A549 (cell line): ENCODE data around the gene SPTLC2. TPM values are rescaled to one million over a fixed set of nuclear protein-coding genes. Genes with fewer than 3 reads are reported as not detected.

Experiments
- ATAC-seq, 2 experiments: fragments of 200-7000 bp in 1 of 2; fragments of >200 bp in 1 of 2; cut with Nextera tagmentation in 1 of 2; cut with Tn5 transposase in 1 of 2; 3 replicates each; pipeline versions ENCODE4 v1.8.0 to v1.9.1; 2018 to 2020; ENCODE audit warnings: mild to moderate bottlenecking in 1 of 2, moderate library complexity in 1 of 2
- CTCF ChIA-PET: fragments of 300-600 bp; sonication (Branson Sonifier 250); formaldehyde crosslinking; extraction: SDS; loops from one replicate; lab custom pipeline; 2021; ENCODE audit warnings: antibody characterized with exemption, inconsistent platforms; lab: Yijun Ruan, JAX
- POLR2A ChIA-PET: fragments of 350-600 bp; formaldehyde crosslinking; extraction: SDS; loops from one replicate; lab custom pipeline; 2021; ENCODE audit warnings: antibody characterized with exemption, inconsistent platforms; lab: Yijun Ruan, JAX
- DNase-seq, 2 experiments: peaks; one replicate each; pipeline versions ENCODE4 v3.0.0 to v3.0.0-alpha.2; 2011 to 2016; ENCODE audit warnings: low read depth in 1 of 2, low spot score in 1 of 2
- FAIRE-seq: peaks from 2 replicates; lab custom pipeline; 2011; peaks lifted over from hg19 to GRCh38; lab: Jason Lieb, UNC
- H3K27ac ChIP-seq, 2 experiments: fragments of >200 bp; sonication (Bioruptor Twin); formaldehyde crosslinking; 3 replicates each; pipeline ENCODE4 v1.5.1; 2016 to 2017
- H3K4me1 ChIP-seq: fragments of >200 bp; sonication (Bioruptor Twin); formaldehyde crosslinking; 3 replicates; pipeline ENCODE4 v1.6.1; 2016
- H3K4me2 ChIP-seq: fragments of >200 bp; sonication (Bioruptor Twin); formaldehyde crosslinking; 3 replicates; pipeline ENCODE4 v1.6.1; 2016
- H3K4me3 ChIP-seq: fragments of >200 bp; sonication (Bioruptor Twin); formaldehyde crosslinking; 3 replicates; pipeline ENCODE4 v1.5.1; 2016
- H3K9me3 ChIP-seq: fragments of >200 bp; sonication (Bioruptor Twin); formaldehyde crosslinking; 3 replicates; pipeline ENCODE4 v1.6.1; 2016
- CBX8 ChIP-seq: fragments of 200-600 bp; sonication (generic); IDR thresholded peaks from 2 replicates; pipeline ENCODE4 v1.6.1; 2016
- CHD4 ChIP-seq: fragments of 200-600 bp; sonication (generic); IDR thresholded peaks from 2 replicates; pipeline ENCODE4 v1.6.1; 2016; ENCODE audit warnings: antibody characterized with exemption, mild to moderate bottlenecking, borderline replicate concordance
- EHMT2 ChIP-seq: fragments of 200-600 bp; sonication (generic); IDR thresholded peaks from 2 replicates; pipeline ENCODE4 v1.6.1; 2016; ENCODE audit warnings: antibody characterized with exemption, low read depth, mild to moderate bottlenecking, moderate library complexity
- ESRRA ChIP-seq: fragments of 150-350 bp; IDR thresholded peaks from 2 replicates; pipeline ENCODE4 v1.6.1; 2014; ENCODE audit warnings: mild to moderate bottlenecking, low read length, borderline replicate concordance
- GATA3 ChIP-seq: IDR thresholded peaks from 2 replicates; pipeline ENCODE4 v1.6.1; 2012; ENCODE audit warnings: borderline replicate concordance
- HEYL ChIP-seq: fragments of 250-450 bp; sonication (Bioruptor Pico); IDR thresholded peaks from 2 replicates; pipeline ENCODE4 v1.8.0; 2021; ENCODE audit warnings: mild to moderate bottlenecking, moderate library complexity
- HOXA7 ChIP-seq: fragments of 250-450 bp; sonication (Bioruptor Pico); IDR thresholded peaks from 2 replicates; pipeline ENCODE4 v1.5.0; 2020; ENCODE audit warnings: mild to moderate bottlenecking, moderate library complexity
- HOXB13 ChIP-seq: fragments of 250-450 bp; sonication (Bioruptor Pico); IDR thresholded peaks from 2 replicates; pipeline ENCODE4 v1.5.0; 2020; ENCODE audit warnings: low read depth, mild to moderate bottlenecking, moderate library complexity
- HOXB5 ChIP-seq: fragments of 250-450 bp; sonication (Bioruptor Pico); IDR thresholded peaks from 2 replicates; pipeline ENCODE4 v1.5.0; 2020; ENCODE audit warnings: mild to moderate bottlenecking, moderate library complexity
- JUNB ChIP-seq: fragments of >200 bp; sonication (Bioruptor Twin); formaldehyde crosslinking; IDR thresholded peaks from 2 replicates; pipeline ENCODE4 v1.6.1; 2016
- MAFK ChIP-seq: fragments of 450-650 bp; IDR thresholded peaks from 2 replicates; pipeline ENCODE4 v1.6.1; 2014; ENCODE audit not compliant: partially characterized antibody
- MAX ChIP-seq: IDR thresholded peaks from 2 replicates; pipeline ENCODE4 v1.6.1; 2012
- MAZ ChIP-seq: fragments of 150-350 bp; IDR thresholded peaks from 2 replicates; pipeline ENCODE4 v1.6.1; 2014; ENCODE audit warnings: antibody characterized with exemption, low read depth, low read length, borderline replicate concordance
- NFE2L2 ChIP-seq: fragments of 150-350 bp; conservative IDR thresholded peaks from 2 replicates; pipeline ENCODE4 v1.6.1; 2014; ENCODE audit warnings: low read length
- NPAS2 ChIP-seq: fragments of 250-450 bp; sonication (Bioruptor Pico); IDR thresholded peaks from 2 replicates; pipeline ENCODE4 v1.8.0; 2022; ENCODE audit warnings: mild to moderate bottlenecking, moderate library complexity, borderline replicate concordance
- NR3C1 ChIP-seq: fragments of >200 bp; sonication (Bioruptor Twin); formaldehyde crosslinking; IDR thresholded peaks from 3 replicates; pipeline ENCODE4 v1.6.1; 2017
- PHF8 ChIP-seq: fragments of 200-600 bp; sonication (generic); IDR thresholded peaks from 2 replicates; pipeline ENCODE4 v1.6.1; 2016; ENCODE audit warnings: low read depth, mild to moderate bottlenecking, antibody characterized with exemption, moderate library complexity, borderline replicate concordance
- POLR2A ChIP-seq: IDR thresholded peaks from 2 replicates; pipeline ENCODE4 v1.6.1; 2012; ENCODE audit warnings: mild to moderate bottlenecking, low read length
- POLR2AphosphoS2 ChIP-seq: conservative IDR thresholded peaks from 2 replicates; pipeline ENCODE4 v1.6.1; 2012; ENCODE audit warnings: low read length, improper control_type of control experiment, inconsistent platforms
- RFX5 ChIP-seq: fragments of 450-650 bp; IDR thresholded peaks from 2 replicates; pipeline ENCODE4 v1.7.1; 2014; ENCODE audit warnings: antibody characterized with exemption, mild to moderate bottlenecking, moderate library complexity
- RNF2 ChIP-seq: fragments of 200-600 bp; sonication (generic); IDR thresholded peaks from 2 replicates; pipeline ENCODE4 v1.6.1; 2016; ENCODE audit warnings: low read depth, mild to moderate bottlenecking, antibody characterized with exemption, moderate library complexity, borderline replicate concordance
- SMC3 ChIP-seq: fragments of >200 bp; sonication (Bioruptor Twin); formaldehyde crosslinking; IDR thresholded peaks from 3 replicates; pipeline ENCODE4 v1.6.1; 2018; ENCODE audit warnings: inconsistent platforms
- TFCP2L1 ChIP-seq: fragments of 250-450 bp; sonication (Bioruptor Pico); IDR thresholded peaks from 2 replicates; pipeline ENCODE4 v1.5.0; 2021; ENCODE audit warnings: mild to moderate bottlenecking
- ZSCAN20 ChIP-seq: fragments of 250-450 bp; sonication (Bioruptor Pico); IDR thresholded peaks from 2 replicates; pipeline ENCODE4 v1.8.0; 2022; ENCODE audit warnings: mild to moderate bottlenecking, moderate library complexity
- WGBS: methylation state at CpG from one replicate; pipeline ENCODE4 v1.1.6; 2017; ENCODE audit errors: missing lambda C conversion rate; 5-methylcytosine and 5-hydroxymethylcytosine counted together
- polyA plus RNA-seq, 4 experiments: library from polyadenylated mRNA; depleted of rRNA in 3 of 4; stranded (reverse); fragments of >200 nt; fragmentation: RNase III in 1 of 4; extraction: RNeasy Plus Mini Kit Qiagen cat#74134 plus additional on column Dnase treatment in 1 of 4; gene quantifications; 2 replicates in 3 of 4; 3 replicates in 1 of 4; pipeline ENCODE4 v1.2.3, GENCODE V29; 2011 to 2017
- TF ChIP-seq, protein P1 (sequence below): fragments of 450-650 bp; IDR thresholded peaks from 2 replicates; pipeline ENCODE4 v1.6.1; 2014; ENCODE audit warnings: antibody characterized with exemption
- TF ChIP-seq, protein P2 (sequence below): fragments of 250-450 bp; sonication (Bioruptor Pico); IDR thresholded peaks from 2 replicates; pipeline ENCODE4 v1.5.0; 2021; ENCODE audit warnings: mild to moderate bottlenecking, moderate library complexity, borderline replicate concordance

Gene SPTLC2
- polyA plus RNA-seq, 2 of the 4 experiments (the other 2 are of a cell fraction), result 17.2 to 30.9 TPM

DNA sequence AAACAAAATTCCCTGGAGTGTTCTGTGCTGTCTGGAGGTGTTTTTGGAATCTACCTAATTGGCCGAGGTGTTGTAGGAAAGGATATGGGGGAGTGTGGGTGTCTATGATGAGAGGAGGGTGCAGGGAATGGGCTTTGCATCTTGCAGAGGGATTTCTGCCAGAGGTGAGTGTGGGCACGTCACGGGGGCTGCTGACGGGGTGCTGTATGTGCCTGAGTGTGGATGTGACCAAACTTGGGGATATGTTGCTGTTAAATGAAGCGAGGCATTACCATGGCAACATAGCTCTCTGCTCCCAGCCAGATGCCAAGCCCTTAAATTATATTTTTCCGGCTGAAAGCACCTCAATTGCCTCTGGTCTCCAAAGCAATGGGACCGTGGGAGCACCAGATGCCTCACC is 44.3 kb upstream of the SPTLC2 start:
- CTCF ChIA-PET, result no interaction called here
- no peaks in the 10 kb centered on the region for H3K9me3 ChIP-seq
- POLR2A ChIA-PET, result interaction anchor here (0.7 kb wide), 1 partner anchor 125 kb away, joined by 3 read pairs; no protein-coding TSS in a partner anchor
- FAIRE-seq, result no peak
- no peak overlapping the region for H3K4me3 ChIP-seq
- no peak for TF ChIP-seq NFE2L2
- TF ChIP-seq GATA3, result no peak
- no peak for TF ChIP-seq JUNB
- no peak overlapping the region for H3K4me2 ChIP-seq
- H3K4me1 ChIP-seq, result no peaks in the 10 kb centered on the region
- ATAC-seq, result no peak
- H3K27ac ChIP-seq, result no peak overlapping the region
- WGBS, result 57% methylated on average over 7 of the region's 7 CpGs
- DNase-seq, result no peak

DNA sequence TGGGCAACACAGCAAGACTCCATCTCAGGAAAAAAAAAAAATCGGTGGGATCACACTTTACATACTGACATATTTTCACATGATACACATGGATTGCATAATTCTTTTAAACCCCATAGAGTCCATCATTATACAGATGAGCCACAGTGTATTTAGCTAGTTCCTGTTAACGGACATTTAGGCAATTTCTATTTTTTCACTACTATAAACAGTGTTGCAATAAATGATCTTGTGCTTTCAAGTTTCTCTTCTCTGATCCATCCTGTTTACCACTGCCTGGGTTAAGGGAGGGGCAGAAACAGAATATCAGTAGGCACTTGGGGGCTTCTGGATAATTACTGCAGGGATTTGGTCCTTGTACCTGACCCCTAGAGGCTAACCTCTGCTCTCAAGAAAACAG is 43.4 kb upstream of the SPTLC2 start:
- ATAC-seq, result no peak
- POLR2A ChIA-PET, result no interaction called here

GRCh38 chr14:77657280-77657679 is 40.8 kb upstream of the SPTLC2 start:
- ChIA-PET CTCF (interaction anchor here (1.0 to 1.4 kb wide), 2 partner anchors 497 to 909 kb away, joined by 3 to 5 read pairs; no protein-coding TSS in a partner anchor), POLR2A (no interaction called here)
- H3K27ac ChIP-seq, result no peak overlapping the region
- no peaks in the 10 kb centered on the region for H3K4me1 ChIP-seq
- 72% methylated on average over 5 of the region's 5 CpGs for WGBS
- no peaks in the 10 kb centered on the region for H3K9me3 ChIP-seq
- ATAC-seq (no peak), DNase-seq (no peak)
- H3K4me2 ChIP-seq, result no peak overlapping the region
- TF ChIP-seq, protein P1, sequence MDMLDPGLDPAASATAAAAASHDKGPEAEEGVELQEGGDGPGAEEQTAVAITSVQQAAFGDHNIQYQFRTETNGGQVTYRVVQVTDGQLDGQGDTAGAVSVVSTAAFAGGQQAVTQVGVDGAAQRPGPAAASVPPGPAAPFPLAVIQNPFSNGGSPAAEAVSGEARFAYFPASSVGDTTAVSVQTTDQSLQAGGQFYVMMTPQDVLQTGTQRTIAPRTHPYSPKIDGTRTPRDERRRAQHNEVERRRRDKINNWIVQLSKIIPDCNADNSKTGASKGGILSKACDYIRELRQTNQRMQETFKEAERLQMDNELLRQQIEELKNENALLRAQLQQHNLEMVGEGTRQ, result no peak
- TF ChIP-seq NPAS2, result no peak
- TF ChIP-seq RNF2, result no peak
- TF ChIP-seq HOXB13, result no peak
- no peak for TF ChIP-seq SMC3
- TF ChIP-seq, all 56 proteins: peak for 0
- no peak overlapping the region for H3K4me3 ChIP-seq
- no peak for FAIRE-seq

More for the DNA sequence above, 43.4 kb upstream of the SPTLC2 start:
- H3K9me3 ChIP-seq, result no peaks in the 10 kb centered on the region
- 62% methylated on average over 2 of the region's 2 CpGs for WGBS
- DNase-seq (no peak), FAIRE-seq (no peak)
- CTCF ChIA-PET, result interaction anchor here (0.6 to 0.7 kb wide), 5 partner anchors 12 to 981 kb away, joined by 3 to 4 read pairs (median 4); no protein-coding TSS in a partner anchor
- H3K4me1 ChIP-seq, result no peaks in the 10 kb centered on the region
- no peak overlapping the region for H3K4me2 ChIP-seq
- TF ChIP-seq ESRRA (no peak), CHD4 (no peak), RFX5 (no peak), POLR2AphosphoS2 (no peak), MAFK (no peak), CBX8 (no peak), HEYL (no peak), EHMT2 (no peak), NR3C1 (no peak), TFCP2L1 (CRISPR knock-in tag) (no peak), NPAS2 (no peak), POLR2A (no peak), MAX (no peak), PHF8 (no peak), HOXA7 (no peak), ZSCAN20 (CRISPR knock-in tag) (no peak), MAZ (no peak), HOXB5 (no peak)
- TF ChIP-seq, protein P2, sequence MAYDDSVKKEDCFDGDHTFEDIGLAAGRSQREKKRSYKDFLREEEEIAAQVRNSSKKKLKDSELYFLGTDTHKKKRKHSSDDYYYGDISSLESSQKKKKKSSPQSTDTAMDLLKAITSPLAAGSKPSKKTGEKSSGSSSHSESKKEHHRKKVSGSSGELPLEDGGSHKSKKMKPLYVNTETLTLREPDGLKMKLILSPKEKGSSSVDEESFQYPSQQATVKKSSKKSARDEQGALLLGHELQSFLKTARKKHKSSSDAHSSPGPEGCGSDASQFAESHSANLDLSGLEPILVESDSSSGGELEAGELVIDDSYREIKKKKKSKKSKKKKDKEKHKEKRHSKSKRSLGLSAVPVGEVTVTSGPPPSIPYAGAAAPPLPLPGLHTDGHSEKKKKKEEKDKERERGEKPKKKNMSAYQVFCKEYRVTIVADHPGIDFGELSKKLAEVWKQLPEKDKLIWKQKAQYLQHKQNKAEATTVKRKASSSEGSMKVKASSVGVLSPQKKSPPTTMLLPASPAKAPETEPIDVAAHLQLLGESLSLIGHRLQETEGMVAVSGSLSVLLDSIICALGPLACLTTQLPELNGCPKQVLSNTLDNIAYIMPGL, result no peak
- TF ChIP-seq, all 56 proteins: peak for 0
- H3K4me3 ChIP-seq, result no peak overlapping the region
- H3K27ac ChIP-seq, result no peak overlapping the region
